Chondrocyte (in vitro differentiated cells): ENCODE results near the gene SMOC2. TPM values are rescaled to one million over a fixed set of nuclear protein-coding genes. Genes with fewer than 3 reads are reported as not detected.

Experiments used
- DNase-seq: peaks from one replicate; pipeline ENCODE4 v3.0.0; 2021; ENCODE audit warnings: mixed read lengths, low spot score
- H3K27ac Mint-ChIP-seq: one replicate; pipeline ENCODE4 v1.8.0; 2021; ENCODE audit warnings: mild to moderate bottlenecking, moderate library complexity, mixed read lengths; ENCODE audit not compliant: unreplicated experiment
- H3K27me3 Mint-ChIP-seq: 2 replicates; pipeline ENCODE4 v1.8.0; 2021; ENCODE audit warnings: low read depth, mixed read lengths
- H3K36me3 Mint-ChIP-seq: 2 replicates; pipeline ENCODE4 v1.8.0; 2021; ENCODE audit warnings: low read depth, mixed read lengths
- H3K4me1 Mint-ChIP-seq: 2 replicates; pipeline ENCODE4 v1.8.0; 2021; ENCODE audit warnings: low read depth, mild to moderate bottlenecking, mixed read lengths
- H3K4me3 Mint-ChIP-seq: one replicate; pipeline ENCODE4 v1.8.0; 2021; ENCODE audit warnings: mild to moderate bottlenecking, moderate library complexity, mixed read lengths; ENCODE audit not compliant: unreplicated experiment
- H3K9me3 Mint-ChIP-seq: 2 replicates; pipeline ENCODE4 v1.8.0; 2021; ENCODE audit warnings: low read depth, mixed read lengths
- CTCF ChIP-seq: fragments of 200-600 bp; sonication (generic); IDR thresholded peaks from 2 replicates; pipeline ENCODE4 v1.5.0; 2021; ENCODE audit warnings: antibody characterized with exemption, mild to moderate bottlenecking, moderate library complexity
- total RNA-seq: library from RNA; stranded (reverse); gene quantifications from 3 replicates; pipeline ENCODE4 v1.2.1, GENCODE V29; 2021

Gene SMOC2
- total RNA-seq, 1 donor from 2014 or later: 148 TPM

GRCh38 chr6:168459572-168459971 is 18.6 kb downstream of the SMOC2 start:
- Mint-ChIP-seq H3K36me3 (peaks cover 8% of the 10 kb centered on the region), H3K9me3 (no peaks in the 10 kb centered on the region), H3K27me3 (peaks cover 7% of the 10 kb centered on the region), H3K4me3 (no peak overlapping the region), H3K27ac (no peak overlapping the region), H3K4me1 (peaks cover 4% of the 10 kb centered on the region)
- TF ChIP-seq CTCF: no peak
- no peak for DNase-seq

- no peak overlapping the region for H3K4me3 Mint-ChIP-seq
- H3K27me3 Mint-ChIP-seq: peaks cover 9% of the 10 kb centered on the region
- H3K9me3 Mint-ChIP-seq: no peaks in the 10 kb centered on the region
- DNase-seq: no peak
- H3K4me1 Mint-ChIP-seq: peaks cover 14% of the 10 kb centered on the region
- TF ChIP-seq CTCF: no peak
- no peak overlapping the region for H3K27ac Mint-ChIP-seq
- H3K36me3 Mint-ChIP-seq: peaks cover 9% of the 10 kb centered on the region
These were observed 21.4 kb downstream of the SMOC2 start for GRCh38 chr6:168462289-168462853.

- no peak overlapping the region for H3K4me3 Mint-ChIP-seq
- H3K27ac Mint-ChIP-seq: no peak overlapping the region
- H3K4me1 Mint-ChIP-seq: peaks cover 11% of the 10 kb centered on the region
- H3K36me3 Mint-ChIP-seq: peaks cover 7% of the 10 kb centered on the region
- TF ChIP-seq CTCF: no peak
- no peak for DNase-seq
- peaks cover 11% of the 10 kb centered on the region for H3K27me3 Mint-ChIP-seq
- no peaks in the 10 kb centered on the region for H3K9me3 Mint-ChIP-seq
These were observed 23.6 kb downstream of the SMOC2 start for GRCh38 chr6:168464546-168464945.

- no peak overlapping the region for H3K27ac Mint-ChIP-seq
- peaks cover 9% of the 10 kb centered on the region for H3K27me3 Mint-ChIP-seq
- DNase-seq: no peak
- TF ChIP-seq CTCF: no peak
- H3K4me1 Mint-ChIP-seq: peaks cover 11% of the 10 kb centered on the region
- H3K4me3 Mint-ChIP-seq: no peak overlapping the region
- peaks cover 7% of the 10 kb centered on the region for H3K9me3 Mint-ChIP-seq
- peaks cover 13% of the 10 kb centered on the region for H3K36me3 Mint-ChIP-seq
These were observed 27.1 kb downstream of the SMOC2 start for GRCh38 chr6:168468045-168468444.

- H3K27ac Mint-ChIP-seq: no peak overlapping the region
- H3K9me3 Mint-ChIP-seq: peaks cover 7% of the 10 kb centered on the region
- no peak for DNase-seq
- H3K36me3 Mint-ChIP-seq: peaks cover 16% of the 10 kb centered on the region
- H3K27me3 Mint-ChIP-seq: peaks cover 12% of the 10 kb centered on the region
- peaks cover 10% of the 10 kb centered on the region for H3K4me1 Mint-ChIP-seq
- TF ChIP-seq CTCF: no peak
- H3K4me3 Mint-ChIP-seq: no peak overlapping the region
These were observed 28.5 kb downstream of the SMOC2 start for GRCh38 chr6:168469521-168469920.
